Measurements from ENCODE around the gene C2orf78.

The C2orf78 gene

DNA sequence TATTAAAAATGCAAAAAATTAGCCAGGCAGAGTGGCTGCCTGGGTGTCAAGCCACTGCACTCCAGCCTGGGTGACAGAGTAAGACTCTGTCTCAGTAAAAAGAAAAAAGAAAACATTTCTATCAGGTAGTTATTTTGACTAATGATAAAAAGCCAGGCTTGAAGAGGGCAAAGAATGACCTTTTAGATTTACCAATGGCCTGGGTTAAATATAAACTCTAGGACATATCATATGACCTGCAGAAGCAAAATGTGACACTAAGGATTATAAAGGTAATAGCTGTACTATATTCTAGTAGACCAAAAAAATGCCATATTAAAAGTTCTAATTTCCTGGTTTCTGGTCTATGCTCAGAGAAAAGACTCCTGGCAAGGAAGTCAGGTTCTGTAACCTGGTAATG is 28.7 kb downstream of the C2orf78 start:
- DNase-seq = no peak
- TF ChIP-seq, protein P1, sequence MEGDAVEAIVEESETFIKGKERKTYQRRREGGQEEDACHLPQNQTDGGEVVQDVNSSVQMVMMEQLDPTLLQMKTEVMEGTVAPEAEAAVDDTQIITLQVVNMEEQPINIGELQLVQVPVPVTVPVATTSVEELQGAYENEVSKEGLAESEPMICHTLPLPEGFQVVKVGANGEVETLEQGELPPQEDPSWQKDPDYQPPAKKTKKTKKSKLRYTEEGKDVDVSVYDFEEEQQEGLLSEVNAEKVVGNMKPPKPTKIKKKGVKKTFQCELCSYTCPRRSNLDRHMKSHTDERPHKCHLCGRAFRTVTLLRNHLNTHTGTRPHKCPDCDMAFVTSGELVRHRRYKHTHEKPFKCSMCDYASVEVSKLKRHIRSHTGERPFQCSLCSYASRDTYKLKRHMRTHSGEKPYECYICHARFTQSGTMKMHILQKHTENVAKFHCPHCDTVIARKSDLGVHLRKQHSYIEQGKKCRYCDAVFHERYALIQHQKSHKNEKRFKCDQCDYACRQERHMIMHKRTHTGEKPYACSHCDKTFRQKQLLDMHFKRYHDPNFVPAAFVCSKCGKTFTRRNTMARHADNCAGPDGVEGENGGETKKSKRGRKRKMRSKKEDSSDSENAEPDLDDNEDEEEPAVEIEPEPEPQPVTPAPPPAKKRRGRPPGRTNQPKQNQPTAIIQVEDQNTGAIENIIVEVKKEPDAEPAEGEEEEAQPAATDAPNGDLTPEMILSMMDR (IDR thresholded peaks at IDR 0.05; ENCODE audit: low read depth, low read length) = no peak
- H3K4me3 ChIP-seq (ENCODE audit: low read depth, low read length) = no peak overlapping the region
- H3K9me3 ChIP-seq (ENCODE audit: severe bottlenecking) = no peaks in the 10 kb centered on the region
- H3K27me3 ChIP-seq (ENCODE audit: insufficient read depth, low read depth, severe bottlenecking) = no peaks in the 10 kb centered on the region
- no peak overlapping the region for H3K27ac ChIP-seq
- no peaks in the 10 kb centered on the region for H3K36me3 ChIP-seq

DNA sequence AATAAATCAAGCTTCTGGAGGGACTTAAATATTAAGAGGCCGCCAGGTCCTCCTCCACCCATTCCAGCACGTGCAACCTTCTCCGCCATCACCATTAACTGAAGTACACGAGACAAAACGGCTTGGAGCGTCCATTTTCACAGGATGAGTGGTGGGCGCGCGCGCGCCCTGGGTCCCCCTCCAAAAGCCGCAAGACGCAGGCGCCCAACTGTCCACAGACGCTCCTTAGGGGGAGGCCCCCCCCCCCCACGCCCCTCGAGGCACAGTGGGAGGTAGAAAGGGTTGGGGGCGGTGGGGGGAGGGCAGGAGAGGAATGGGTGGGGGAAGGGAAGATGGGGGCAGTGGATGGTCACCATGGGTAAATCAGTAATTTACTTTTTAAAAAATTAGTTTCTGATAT is 34.3 kb downstream of the C2orf78 start:
- TF ChIP-seq, protein P1 (IDR thresholded peaks at IDR 0.05; ENCODE audit: low read depth, low read length) = no peak
- DNase-seq = no peak
- H3K27me3 ChIP-seq (ENCODE audit: insufficient read depth, low read depth, severe bottlenecking) = no peaks in the 10 kb centered on the region
- H3K27ac ChIP-seq = no peak overlapping the region
- no peaks in the 10 kb centered on the region for H3K9me3 ChIP-seq (ENCODE audit: severe bottlenecking)
- H3K4me3 ChIP-seq (ENCODE audit: low read depth, low read length) = no peak overlapping the region
- H3K36me3 ChIP-seq = no peaks in the 10 kb centered on the region

DNA sequence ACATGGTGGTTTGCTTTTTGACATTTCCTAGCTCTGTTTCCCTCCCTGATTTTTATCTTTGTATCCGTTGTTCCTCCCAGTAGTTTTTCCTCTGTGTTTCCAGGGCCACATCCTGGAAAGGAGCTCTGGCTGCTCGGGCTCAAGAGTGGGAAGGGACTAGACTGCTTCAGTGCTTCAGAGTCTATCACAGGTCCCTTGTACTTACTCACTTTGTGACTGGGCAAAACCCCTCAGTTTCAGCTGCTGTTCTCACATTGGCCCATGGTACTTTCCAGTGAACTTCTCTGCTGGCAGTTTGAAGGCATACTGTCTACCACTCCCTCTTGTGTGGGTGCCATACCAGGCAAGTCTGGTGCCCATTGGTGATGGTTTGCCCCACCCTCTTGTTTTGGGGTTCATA is 37.2 kb downstream of the C2orf78 start:
- H3K36me3 ChIP-seq = no peaks in the 10 kb centered on the region
- TF ChIP-seq, protein P1 (IDR thresholded peaks at IDR 0.05; ENCODE audit: low read depth, low read length) = no peak
- no peak overlapping the region for H3K27ac ChIP-seq
- no peak overlapping the region for H3K4me3 ChIP-seq (ENCODE audit: low read depth, low read length)
- DNase-seq = no peak
- no peaks in the 10 kb centered on the region for H3K27me3 ChIP-seq (ENCODE audit: insufficient read depth, low read depth, severe bottlenecking)
- no peaks in the 10 kb centered on the region for H3K9me3 ChIP-seq (ENCODE audit: severe bottlenecking)

DNA sequence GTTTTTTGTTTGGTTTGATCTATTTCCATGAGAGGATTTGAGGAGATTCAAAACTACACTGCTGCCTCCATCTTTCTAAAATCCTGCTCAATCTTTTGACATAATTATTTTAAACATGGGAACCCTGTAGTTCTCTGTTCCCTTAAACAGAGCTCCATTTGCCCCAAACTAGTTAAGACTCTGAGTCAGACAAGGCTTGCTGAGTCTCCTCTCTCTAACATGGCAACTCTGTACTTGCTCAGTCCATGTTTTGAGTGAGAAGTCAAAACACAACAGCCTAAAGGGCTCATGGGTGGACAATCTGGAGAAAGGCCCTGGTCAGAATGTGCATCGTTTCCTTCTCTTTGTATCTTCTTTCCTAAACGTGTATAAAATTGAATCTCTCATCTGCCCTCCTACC is 37.7 kb downstream of the C2orf78 start:
- no peaks in the 10 kb centered on the region for H3K36me3 ChIP-seq
- no peak overlapping the region for H3K27ac ChIP-seq
- no peak for DNase-seq
- H3K9me3 ChIP-seq (ENCODE audit: severe bottlenecking) = no peaks in the 10 kb centered on the region
- no peaks in the 10 kb centered on the region for H3K27me3 ChIP-seq (ENCODE audit: insufficient read depth, low read depth, severe bottlenecking)
- H3K4me3 ChIP-seq (ENCODE audit: low read depth, low read length) = no peak overlapping the region
- TF ChIP-seq, protein P1 (IDR thresholded peaks at IDR 0.05; ENCODE audit: low read depth, low read length) = no peak

DNA sequence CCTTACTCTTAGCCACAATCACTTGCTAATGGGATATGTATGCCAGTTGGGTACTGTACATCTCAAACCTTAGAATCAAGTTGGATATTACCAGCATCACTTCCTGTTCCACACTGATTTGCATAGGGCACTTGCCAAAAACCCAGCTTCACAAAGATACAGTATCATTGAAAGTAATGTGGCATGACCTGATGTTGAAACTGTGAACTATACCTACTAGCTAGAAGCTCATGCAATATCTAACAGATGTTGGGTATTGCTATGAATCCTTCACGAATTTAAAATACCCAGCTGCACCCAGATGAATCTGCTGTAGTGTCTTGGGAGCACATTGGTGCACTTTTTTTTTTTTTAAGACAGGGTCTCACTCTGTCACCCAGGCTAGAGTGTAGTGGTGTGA is 38.3 kb downstream of the C2orf78 start:
- no peaks in the 10 kb centered on the region for H3K27me3 ChIP-seq (ENCODE audit: insufficient read depth, low read depth, severe bottlenecking)
- DNase-seq = no peak
- TF ChIP-seq, protein P1 (IDR thresholded peaks at IDR 0.05; ENCODE audit: low read depth, low read length) = no peak
- H3K4me3 ChIP-seq (ENCODE audit: low read depth, low read length) = no peak overlapping the region
- no peaks in the 10 kb centered on the region for H3K36me3 ChIP-seq
- H3K9me3 ChIP-seq (ENCODE audit: severe bottlenecking) = no peaks in the 10 kb centered on the region
- no peak overlapping the region for H3K27ac ChIP-seq

DNA sequence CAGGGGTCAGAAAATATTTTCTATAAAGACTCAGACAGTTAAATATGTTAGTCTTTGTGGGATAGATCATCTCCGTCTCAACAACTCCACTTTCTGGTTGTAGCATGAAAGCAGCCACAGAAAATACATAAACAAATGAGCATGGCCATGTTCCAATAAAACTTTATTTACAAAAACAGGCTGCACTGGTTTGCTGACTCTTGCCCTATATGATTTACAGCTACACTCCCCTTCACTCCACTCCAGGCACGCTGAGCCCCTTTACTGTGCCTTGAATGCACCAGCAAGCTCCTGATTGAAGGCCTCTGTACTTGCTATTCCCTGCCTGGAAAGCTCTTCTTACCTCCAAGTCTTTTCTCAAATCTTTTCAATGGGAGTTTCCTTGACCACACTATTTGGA is 39.0 kb downstream of the C2orf78 start:
- Histone ChIP-seq H3K36me3 (no peaks in the 10 kb centered on the region), H3K9me3 (ENCODE audit: severe bottlenecking) (no peaks in the 10 kb centered on the region), H3K27me3 (ENCODE audit: insufficient read depth, low read depth, severe bottlenecking) (no peaks in the 10 kb centered on the region), H3K27ac (no peak overlapping the region), H3K4me3 (ENCODE audit: low read depth, low read length) (no peak overlapping the region)
- TF ChIP-seq, protein P1 (IDR thresholded peaks at IDR 0.05; ENCODE audit: low read depth, low read length) = no peak
- DNase-seq = no peak
